Erythroblast (primary cell): ENCODE measurements around the gene CCDC71L.

Source experiments
- GATA1 ChIP-seq: IDR thresholded peaks from 2 replicates; pipeline ENCODE4 v1.6.1; 2011; ENCODE audit warnings: low read depth, mild to moderate bottlenecking, control low read depth, low read length, moderate library complexity
- POLR2A ChIP-seq: IDR thresholded peaks from 2 replicates; pipeline ENCODE4 v1.6.1; 2011; ENCODE audit warnings: mild to moderate bottlenecking, low read length

DNA sequence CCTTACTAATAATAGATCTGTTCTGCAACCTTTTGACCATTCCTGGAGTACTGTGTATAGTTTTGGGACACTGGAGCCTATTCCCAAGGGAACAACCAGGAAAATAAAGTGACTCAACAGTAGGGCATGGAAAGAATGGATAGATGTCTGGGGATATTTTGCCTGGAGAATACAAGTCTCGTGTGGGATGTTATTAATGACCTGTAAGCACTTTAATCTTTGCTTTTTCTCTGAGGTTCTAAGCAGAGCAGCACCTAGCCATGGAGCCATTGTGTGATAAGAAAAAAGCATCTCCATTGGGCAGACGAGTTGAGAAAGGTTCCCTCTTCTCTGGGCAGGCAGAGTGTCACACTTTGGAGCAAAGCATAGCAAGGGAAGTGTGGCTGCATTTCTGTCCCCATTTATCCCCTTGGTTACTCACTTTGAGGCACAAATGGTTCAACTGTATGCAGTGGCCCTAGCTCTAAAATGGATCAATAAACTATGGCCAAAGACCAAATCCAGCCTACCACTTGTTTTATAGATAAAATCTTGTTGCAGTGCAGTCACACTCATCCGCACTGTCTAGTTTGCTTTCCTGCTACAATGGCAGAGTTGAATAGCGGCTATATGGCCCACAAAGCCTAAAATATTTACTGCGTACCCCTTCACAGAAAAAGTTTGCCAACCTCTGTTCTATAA lies 21.0 kb upstream of the CCDC71L start:
- TF ChIP-seq POLR2A = no peak
- no peak for TF ChIP-seq GATA1
